NT2/D1 (cell line): ENCODE measurements around the gene DLK2.

Experiments
- DNase-seq: peaks from one replicate; pipeline ENCODE4 v3.0.0-alpha.2; 2011; ENCODE audit warnings: low read depth, low spot score
- H3K27me3 ChIP-seq: 2 replicates; pipeline ENCODE4 v1.6.0; 2011; ENCODE audit warnings: mild to moderate bottlenecking; ENCODE audit not compliant: insufficient read length, insufficient read depth
- H3K36me3 ChIP-seq: 2 replicates; pipeline ENCODE4 v1.6.1; 2011; ENCODE audit warnings: mild to moderate bottlenecking, low read length, mixed read lengths; ENCODE audit not compliant: insufficient read depth, insufficient read length
- H3K4me1 ChIP-seq: 2 replicates; pipeline ENCODE4 v1.5.1; 2011; ENCODE audit not compliant: insufficient read depth, insufficient read length
- H3K4me3 ChIP-seq: 2 replicates; pipeline ENCODE4 v1.5.1; 2011; ENCODE audit warnings: low read depth; ENCODE audit not compliant: insufficient read length
- H3K9ac ChIP-seq: 2 replicates; pipeline ENCODE4 v1.6.0; 2011; ENCODE audit warnings: low read depth; ENCODE audit not compliant: insufficient read length
- H3K9me3 ChIP-seq: 2 replicates; pipeline ENCODE4 v1.5.1; 2011; ENCODE audit warnings: mild to moderate bottlenecking, low read length; ENCODE audit not compliant: insufficient read depth
- SUZ12 ChIP-seq: IDR thresholded peaks from 2 replicates; pipeline ENCODE4 v1.6.1; 2011; ENCODE audit not compliant: insufficient read length, insufficient read depth; ENCODE audit errors: extremely low read depth
- YY1 ChIP-seq: IDR thresholded peaks from 2 replicates; pipeline ENCODE4 v1.6.1; 2011; ENCODE audit not compliant: insufficient read length, insufficient read depth
- ZNF274 ChIP-seq: IDR thresholded peaks from 2 replicates; pipeline ENCODE4 v1.6.1; 2011; ENCODE audit warnings: mild to moderate bottlenecking, low read depth, low read length

Gene DLK2

GRCh38 chr6:43493230-43493629 is 37.9 kb upstream of the DLK2 start:
- Histone ChIP-seq H3K36me3 (peaks cover 25% of the 10 kb centered on the region), H3K4me1 (peaks cover 21% of the 10 kb centered on the region), H3K27me3 (no peaks in the 10 kb centered on the region), H3K9ac (no peak overlapping the region), H3K9me3 (no peaks in the 10 kb centered on the region), H3K4me3 (no peak overlapping the region)
- DNase-seq = no peak
- TF ChIP-seq SUZ12 (no peak), YY1 (no peak), ZNF274 (no peak)

- Histone ChIP-seq H3K9ac (no peak overlapping the region), H3K9me3 (no peaks in the 10 kb centered on the region), H3K27me3 (no peaks in the 10 kb centered on the region), H3K4me1 (peaks cover 21% of the 10 kb centered on the region), H3K4me3 (no peak overlapping the region), H3K36me3 (peaks cover 20% of the 10 kb centered on the region)
- TF ChIP-seq YY1 (no peak), ZNF274 (no peak), SUZ12 (no peak)
- DNase-seq = no peak
Measured at GRCh38 chr6:43492673-43493072, 37.3 kb upstream of the DLK2 start.

- no peak overlapping the region for H3K4me3 ChIP-seq
- H3K9me3 ChIP-seq = no peaks in the 10 kb centered on the region
- peaks cover 21% of the 10 kb centered on the region for H3K4me1 ChIP-seq
- H3K36me3 ChIP-seq = peaks cover 16% of the 10 kb centered on the region
- no peak overlapping the region for H3K9ac ChIP-seq
- DNase-seq = no peak
- H3K27me3 ChIP-seq = no peaks in the 10 kb centered on the region
- TF ChIP-seq SUZ12 (no peak), ZNF274 (no peak), YY1 (no peak)
Measured at GRCh38 chr6:43491750-43492661, 36.7 kb upstream of the DLK2 start.

DNA sequence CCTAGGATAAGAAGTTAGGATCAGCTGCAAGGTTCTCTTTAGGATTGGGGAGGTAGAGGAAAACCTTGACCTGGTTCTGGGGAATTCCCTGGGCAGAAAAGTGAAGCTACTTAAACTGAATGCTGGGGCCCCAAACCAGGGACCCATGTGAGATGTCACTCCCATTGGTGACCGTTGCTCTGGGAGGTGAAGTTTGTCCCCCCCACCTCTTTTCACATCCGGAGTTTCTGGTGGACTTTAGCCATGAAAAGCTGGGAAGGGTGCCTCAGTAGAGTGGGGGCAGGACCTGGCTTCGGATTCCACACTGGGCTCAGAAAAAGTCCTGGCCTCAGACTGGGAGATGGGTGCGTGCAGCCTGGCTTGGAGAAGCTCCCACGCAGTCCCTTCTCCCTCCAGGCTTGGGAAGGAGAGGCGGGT is 35.2 kb upstream of the DLK2 start:
- peaks cover 16% of the 10 kb centered on the region for H3K4me1 ChIP-seq
- H3K4me3 ChIP-seq = no peak overlapping the region
- DNase-seq = no peak
- TF ChIP-seq ZNF274 (no peak), SUZ12 (no peak), YY1 (no peak)
- no peaks in the 10 kb centered on the region for H3K27me3 ChIP-seq
- peaks cover 18% of the 10 kb centered on the region for H3K36me3 ChIP-seq
- H3K9me3 ChIP-seq = no peaks in the 10 kb centered on the region
- no peak overlapping the region for H3K9ac ChIP-seq

DNA sequence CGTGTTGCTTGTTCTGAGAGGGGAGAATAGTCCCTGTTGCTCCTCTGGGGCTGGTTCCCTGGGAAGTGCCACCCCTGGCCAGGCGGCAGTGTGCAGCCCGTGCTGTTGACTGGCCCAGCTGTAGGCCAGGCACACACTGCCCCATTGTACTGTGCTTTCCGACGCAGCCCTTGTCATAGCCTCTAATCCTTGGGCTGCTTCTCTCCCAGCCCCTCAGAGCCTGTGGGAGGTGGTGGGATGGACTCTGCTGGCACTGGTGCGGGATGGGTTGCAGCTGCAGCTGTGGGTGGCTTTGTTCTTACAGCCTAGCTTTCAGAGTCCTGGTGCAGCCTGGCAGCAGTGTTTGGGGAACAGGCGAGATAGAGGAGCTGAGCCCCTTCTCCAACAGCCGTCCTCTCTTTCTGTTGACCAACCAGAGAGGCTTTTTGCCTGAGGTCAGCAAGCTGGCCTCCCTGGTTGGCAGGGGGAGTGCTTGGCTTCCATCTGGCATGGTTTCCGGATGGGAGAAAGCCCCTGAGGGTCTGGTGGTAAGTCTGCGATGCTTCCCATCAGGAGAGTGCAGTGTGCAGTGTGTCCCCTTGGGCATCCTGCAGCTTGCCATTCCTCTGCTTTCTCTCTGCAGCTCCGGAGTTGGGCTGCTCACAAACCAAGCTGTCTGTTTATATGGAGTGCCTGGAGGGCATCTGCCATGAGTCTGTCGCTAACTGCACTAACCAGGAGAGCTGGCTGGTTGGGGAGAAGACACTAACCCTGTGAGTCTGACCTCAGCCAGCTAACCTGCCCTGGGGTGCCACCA is 34.1 kb upstream of the DLK2 start:
- no peaks in the 10 kb centered on the region for H3K9me3 ChIP-seq
- no peak overlapping the region for H3K4me3 ChIP-seq
- no peak for DNase-seq
- H3K27me3 ChIP-seq = no peaks in the 10 kb centered on the region
- TF ChIP-seq SUZ12 (no peak), ZNF274 (no peak), YY1 (no peak)
- peaks cover 11% of the 10 kb centered on the region for H3K4me1 ChIP-seq
- H3K9ac ChIP-seq = no peak overlapping the region
- peaks cover 22% of the 10 kb centered on the region for H3K36me3 ChIP-seq

DNA sequence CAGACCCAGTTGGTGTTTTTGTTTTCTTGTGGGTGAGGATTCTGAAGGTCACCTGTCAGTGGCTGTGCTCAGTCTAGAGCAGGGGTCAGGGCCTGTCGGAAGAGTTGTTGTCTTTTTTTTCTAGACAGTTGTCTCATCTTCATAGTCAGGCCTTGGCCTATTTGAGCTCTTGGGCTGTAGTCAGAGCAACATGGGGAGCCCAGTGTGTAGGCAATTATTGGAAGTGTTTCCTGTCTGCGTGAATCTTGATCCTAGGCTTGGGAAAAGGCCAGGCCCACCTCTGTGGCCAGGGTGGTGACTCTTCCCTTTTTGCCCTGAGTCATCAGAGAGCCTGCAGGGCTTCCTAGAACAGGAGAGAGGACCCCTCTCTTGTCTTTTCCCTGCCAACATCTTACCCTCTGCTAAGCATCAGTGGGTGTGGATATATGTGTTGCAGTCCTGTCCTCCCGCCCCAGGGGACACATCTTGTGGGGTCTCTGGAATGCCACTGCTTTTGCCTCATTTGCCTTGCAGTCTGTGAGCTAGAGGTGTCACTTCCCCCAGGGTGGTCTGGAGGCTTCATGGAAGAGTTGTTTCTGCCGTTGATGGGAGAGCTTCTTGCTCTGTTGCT is 33.4 kb upstream of the DLK2 start:
- no peak overlapping the region for H3K9ac ChIP-seq
- peaks cover 11% of the 10 kb centered on the region for H3K4me1 ChIP-seq
- no peaks in the 10 kb centered on the region for H3K9me3 ChIP-seq
- H3K27me3 ChIP-seq = no peaks in the 10 kb centered on the region
- DNase-seq = no peak
- peaks cover 22% of the 10 kb centered on the region for H3K36me3 ChIP-seq
- TF ChIP-seq YY1 = no peak
- H3K4me3 ChIP-seq = no peak overlapping the region
